ENCODE data around the gene PCK1. TPM values are rescaled to one million over a fixed set of nuclear protein-coding genes. Genes with fewer than 3 reads are reported as not detected.

Gene PCK1
- total RNA-seq, 6 experiments from 2014 or later = not detected

GRCh38 chr20:57590485-57591288 is 29.8 kb downstream of the PCK1 start:
- H3K27me3 Mint-ChIP-seq (ENCODE audit: insufficient read depth) = peaks cover 34% of the 10 kb centered on the region; the same call in 1 of the 2 replicates
- no peaks in the 10 kb centered on the region for H3K36me3 Mint-ChIP-seq (ENCODE audit: low read depth)
- no peak for DNase-seq
- TF ChIP-seq, protein P1, sequence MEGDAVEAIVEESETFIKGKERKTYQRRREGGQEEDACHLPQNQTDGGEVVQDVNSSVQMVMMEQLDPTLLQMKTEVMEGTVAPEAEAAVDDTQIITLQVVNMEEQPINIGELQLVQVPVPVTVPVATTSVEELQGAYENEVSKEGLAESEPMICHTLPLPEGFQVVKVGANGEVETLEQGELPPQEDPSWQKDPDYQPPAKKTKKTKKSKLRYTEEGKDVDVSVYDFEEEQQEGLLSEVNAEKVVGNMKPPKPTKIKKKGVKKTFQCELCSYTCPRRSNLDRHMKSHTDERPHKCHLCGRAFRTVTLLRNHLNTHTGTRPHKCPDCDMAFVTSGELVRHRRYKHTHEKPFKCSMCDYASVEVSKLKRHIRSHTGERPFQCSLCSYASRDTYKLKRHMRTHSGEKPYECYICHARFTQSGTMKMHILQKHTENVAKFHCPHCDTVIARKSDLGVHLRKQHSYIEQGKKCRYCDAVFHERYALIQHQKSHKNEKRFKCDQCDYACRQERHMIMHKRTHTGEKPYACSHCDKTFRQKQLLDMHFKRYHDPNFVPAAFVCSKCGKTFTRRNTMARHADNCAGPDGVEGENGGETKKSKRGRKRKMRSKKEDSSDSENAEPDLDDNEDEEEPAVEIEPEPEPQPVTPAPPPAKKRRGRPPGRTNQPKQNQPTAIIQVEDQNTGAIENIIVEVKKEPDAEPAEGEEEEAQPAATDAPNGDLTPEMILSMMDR (IDR thresholded peaks at IDR 0.05) = no peak
- no peaks in the 10 kb centered on the region for H3K4me1 Mint-ChIP-seq (ENCODE audit: low read depth)
- peaks cover 3% of the 10 kb centered on the region; the same call in 1 of the 2 replicates for H3K9me3 Mint-ChIP-seq
- H3K4me3 Mint-ChIP-seq = no peak overlapping the region
- H3K27ac Mint-ChIP-seq = no peak overlapping the region

- Mint-ChIP-seq H3K9me3 (peaks cover 3% of the 10 kb centered on the region; the same call in 1 of the 2 replicates), H3K36me3 (ENCODE audit: low read depth) (no peaks in the 10 kb centered on the region), H3K27ac (no peak overlapping the region), H3K4me1 (ENCODE audit: low read depth) (no peaks in the 10 kb centered on the region), H3K27me3 (ENCODE audit: insufficient read depth) (peaks cover 27% of the 10 kb centered on the region; the same call in 1 of the 2 replicates), H3K4me3 (no peak overlapping the region)
- no peak for DNase-seq
- TF ChIP-seq, protein P1 (IDR thresholded peaks at IDR 0.05) = no peak
These were observed 30.6 kb downstream of the PCK1 start for GRCh38 chr20:57591289-57592229.

DNA sequence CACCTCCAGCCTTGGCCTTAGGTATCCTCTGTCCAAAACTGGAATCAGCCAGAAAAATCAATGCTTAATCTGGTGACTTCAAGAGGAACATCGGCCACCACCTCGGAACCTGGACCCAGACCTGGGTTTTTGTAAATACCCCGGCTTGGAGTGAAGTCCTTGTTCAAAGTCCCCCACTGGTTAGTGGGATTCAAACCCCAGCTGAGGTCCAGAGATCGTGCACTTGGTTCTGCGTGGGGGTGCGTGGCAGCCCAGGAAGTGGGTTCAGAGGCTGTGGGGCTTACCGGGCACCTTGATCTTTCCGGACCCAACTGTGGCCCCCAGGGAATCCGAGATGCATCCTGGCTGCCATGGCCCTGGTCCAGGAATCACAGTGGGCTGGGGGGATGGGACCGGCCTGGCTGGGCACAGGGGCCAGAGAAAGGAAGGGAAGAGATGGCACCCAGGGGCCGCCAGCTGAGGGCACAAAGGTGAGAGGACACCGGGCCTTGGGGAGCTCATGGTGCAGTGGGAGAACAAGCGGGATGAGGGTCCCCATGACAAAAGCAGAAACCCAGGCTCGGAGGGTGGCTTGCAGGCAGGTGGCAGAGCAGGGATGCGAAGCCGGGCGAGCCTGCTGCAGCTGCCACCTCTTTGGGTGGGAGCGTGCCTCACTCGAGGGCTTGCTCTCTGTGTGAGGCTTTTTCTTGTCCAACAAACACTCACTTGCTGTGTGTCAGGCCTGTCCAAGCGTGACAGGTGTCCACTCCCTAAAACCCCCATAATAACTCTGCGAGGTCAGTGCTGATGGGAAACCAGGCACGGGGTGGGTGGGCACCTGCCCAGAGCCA is 31.6 kb downstream of the PCK1 start:
- Mint-ChIP-seq H3K27ac (no peak overlapping the region), H3K27me3 (ENCODE audit: insufficient read depth) (peaks cover 21% of the 10 kb centered on the region; the same call in 1 of the 2 replicates), H3K4me3 (no peak overlapping the region), H3K4me1 (ENCODE audit: low read depth) (no peaks in the 10 kb centered on the region), H3K36me3 (ENCODE audit: low read depth) (no peaks in the 10 kb centered on the region), H3K9me3 (peaks cover 3% of the 10 kb centered on the region; the same call in 1 of the 2 replicates)
- TF ChIP-seq, protein P1 (IDR thresholded peaks at IDR 0.05) = no peak
- no peak for DNase-seq

DNA sequence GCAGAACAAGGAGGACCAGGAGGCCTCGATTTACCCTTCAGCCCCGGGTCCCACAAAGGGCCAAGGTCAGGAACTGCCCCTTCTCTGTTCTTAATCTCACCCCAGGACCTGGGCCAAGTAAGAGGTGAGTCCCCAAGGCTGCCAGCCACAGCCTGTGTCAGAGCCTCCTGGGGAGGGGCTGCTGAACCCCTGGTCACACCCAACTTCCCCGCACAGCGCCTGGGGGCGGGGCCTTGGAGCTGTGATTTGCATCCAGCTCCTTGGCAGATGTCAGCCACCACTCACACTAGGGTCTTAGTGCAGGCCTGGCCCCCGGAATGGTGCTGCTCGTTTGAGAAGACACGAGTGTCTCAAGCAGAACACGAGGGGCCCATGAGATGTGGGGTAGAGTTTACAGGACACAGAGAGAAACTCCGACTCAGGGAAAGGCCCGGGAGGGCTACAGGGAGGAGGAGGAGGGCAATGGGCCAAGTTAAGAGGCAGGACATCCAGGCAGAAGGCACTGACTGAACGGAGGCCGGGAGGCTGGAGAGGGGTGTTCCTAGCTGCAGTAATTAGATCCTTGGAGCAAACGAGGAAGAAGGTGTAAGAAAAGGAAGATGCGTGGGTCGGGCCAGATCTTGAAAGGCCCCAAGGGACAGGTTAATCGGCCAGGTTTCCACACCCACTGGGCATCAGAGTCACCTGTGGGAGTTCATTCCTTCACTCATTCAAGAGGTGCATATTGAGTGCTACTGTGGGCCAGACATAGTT is 32.4 kb downstream of the PCK1 start:
- Mint-ChIP-seq H3K4me1 (ENCODE audit: low read depth) (no peaks in the 10 kb centered on the region), H3K9me3 (no peaks in the 10 kb centered on the region), H3K4me3 (no peak overlapping the region), H3K27ac (no peak overlapping the region), H3K36me3 (ENCODE audit: low read depth) (no peaks in the 10 kb centered on the region), H3K27me3 (ENCODE audit: insufficient read depth) (peaks cover 21% of the 10 kb centered on the region; the same call in 1 of the 2 replicates)
- TF ChIP-seq, protein P1 (IDR thresholded peaks at IDR 0.05) = no peak
- DNase-seq = no peak

Data from HFFc6 (cell line).